ENCODE results near the gene BCAS4. TPM values are rescaled to one million over a fixed set of nuclear protein-coding genes. Genes with fewer than 3 reads are reported as not detected.

BCAS4 gene
- total and polyA plus RNA-seq, 2 experiments from 2014 or later = 22.2 to 24.8 TPM

DNA sequence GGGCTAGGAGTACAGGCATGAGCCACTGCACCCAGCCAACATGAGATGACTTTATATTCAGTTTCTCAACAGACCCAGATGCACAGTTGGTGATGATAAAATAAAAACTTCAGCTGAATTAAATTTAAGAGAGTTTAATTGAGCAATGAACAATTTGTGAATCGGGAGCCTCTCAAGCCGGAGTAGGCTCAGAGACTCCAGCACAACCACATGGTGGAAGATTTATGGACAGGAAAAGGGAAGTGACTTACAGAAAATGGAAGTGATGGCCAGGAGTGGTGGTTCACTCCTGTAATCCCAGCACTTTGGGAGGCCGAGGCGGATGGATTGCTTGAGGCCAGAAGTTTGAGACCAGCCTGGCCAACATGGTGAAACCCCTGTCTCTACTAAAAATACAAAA is 10.4 kb upstream of the BCAS4 start:
- Mint-ChIP-seq H3K27me3 (ENCODE audit: insufficient read depth, low read depth, poor library complexity) (peaks cover 9% of the 10 kb centered on the region), H3K9me3 (peaks cover 18% of the 10 kb centered on the region), H3K27ac (no peak overlapping the region), H3K36me3 (ENCODE audit: low read depth) (peaks cover 4% of the 10 kb centered on the region; the same call in 2 of the 3 replicates), H3K4me3 (no peak overlapping the region), H3K4me1 (no peaks in the 10 kb centered on the region; the same call in 2 of the 3 replicates)
- no peaks in the 10 kb centered on the region for H3K27me3 ChIP-seq (ENCODE audit: insufficient read depth)
- no peak overlapping the region for H3K27ac ChIP-seq (ENCODE audit: low read depth)
- no peaks in the 10 kb centered on the region for H3K9me2 ChIP-seq (ENCODE audit: insufficient read depth)
- H3F3A ChIP-seq (replicated peaks; ENCODE audit: low read depth) = no peaks in the 10 kb centered on the region
- TF ChIP-seq STAT1 (IDR thresholded peaks at IDR 0.05; ENCODE audit: unreplicated experiment) (no peak), POLR2AphosphoS5 (IDR thresholded peaks at IDR 0.05; ENCODE audit: low read depth) (no peak)
- TF ChIP-seq, protein P1, sequence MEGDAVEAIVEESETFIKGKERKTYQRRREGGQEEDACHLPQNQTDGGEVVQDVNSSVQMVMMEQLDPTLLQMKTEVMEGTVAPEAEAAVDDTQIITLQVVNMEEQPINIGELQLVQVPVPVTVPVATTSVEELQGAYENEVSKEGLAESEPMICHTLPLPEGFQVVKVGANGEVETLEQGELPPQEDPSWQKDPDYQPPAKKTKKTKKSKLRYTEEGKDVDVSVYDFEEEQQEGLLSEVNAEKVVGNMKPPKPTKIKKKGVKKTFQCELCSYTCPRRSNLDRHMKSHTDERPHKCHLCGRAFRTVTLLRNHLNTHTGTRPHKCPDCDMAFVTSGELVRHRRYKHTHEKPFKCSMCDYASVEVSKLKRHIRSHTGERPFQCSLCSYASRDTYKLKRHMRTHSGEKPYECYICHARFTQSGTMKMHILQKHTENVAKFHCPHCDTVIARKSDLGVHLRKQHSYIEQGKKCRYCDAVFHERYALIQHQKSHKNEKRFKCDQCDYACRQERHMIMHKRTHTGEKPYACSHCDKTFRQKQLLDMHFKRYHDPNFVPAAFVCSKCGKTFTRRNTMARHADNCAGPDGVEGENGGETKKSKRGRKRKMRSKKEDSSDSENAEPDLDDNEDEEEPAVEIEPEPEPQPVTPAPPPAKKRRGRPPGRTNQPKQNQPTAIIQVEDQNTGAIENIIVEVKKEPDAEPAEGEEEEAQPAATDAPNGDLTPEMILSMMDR (conservative IDR thresholded peaks at IDR 0.05; ENCODE audit: low read depth in 2 of 2) = no peak
- no peaks in the 10 kb centered on the region for H3K4me1 ChIP-seq (ENCODE audit: insufficient read depth)
- H3K36me3 ChIP-seq (ENCODE audit: insufficient read depth) = no peaks in the 10 kb centered on the region
- H3K79me2 ChIP-seq (replicated peaks; ENCODE audit: insufficient read depth) = no peaks in the 10 kb centered on the region
- no peak overlapping the region for H3K4me2 ChIP-seq
- ATAC-seq = no peak
- H2AFZ ChIP-seq = no peak overlapping the region
- no peak overlapping the region for H3K4me3 ChIP-seq
- DNase-seq (ENCODE audit: low spot score) = no peak
- no peaks in the 10 kb centered on the region for H4K20me1 ChIP-seq (replicated peaks; ENCODE audit: insufficient read depth)

DNA sequence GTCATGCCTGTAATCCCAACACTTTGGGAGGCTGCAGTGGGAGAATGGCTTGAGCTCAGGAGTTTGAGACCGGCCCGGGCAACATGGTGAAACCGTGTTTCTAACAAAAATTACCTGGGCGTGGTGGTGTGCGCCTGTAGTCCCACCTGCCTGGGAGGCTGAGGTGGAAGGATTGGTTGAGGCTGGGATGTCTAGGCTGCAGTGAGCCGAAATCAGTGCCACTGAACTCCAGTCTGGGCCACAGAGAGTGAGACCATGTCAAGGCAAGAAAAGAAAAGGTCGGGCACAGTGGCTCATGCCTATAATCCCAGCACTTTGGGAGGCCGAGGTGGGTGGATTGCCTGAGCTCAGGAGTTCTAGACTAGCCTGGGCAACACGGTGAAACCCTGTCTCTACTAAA is 8.2 kb upstream of the BCAS4 start:
- Histone ChIP-seq H3K27me3 (ENCODE audit: insufficient read depth) (no peaks in the 10 kb centered on the region), H3K27ac (ENCODE audit: low read depth) (no peak overlapping the region), H4K20me1 (replicated peaks; ENCODE audit: insufficient read depth) (no peaks in the 10 kb centered on the region), H3K79me2 (replicated peaks; ENCODE audit: insufficient read depth) (no peaks in the 10 kb centered on the region), H3K36me3 (ENCODE audit: insufficient read depth) (no peaks in the 10 kb centered on the region), H3K4me1 (ENCODE audit: insufficient read depth) (peaks cover 12% of the 10 kb centered on the region), H2AFZ (no peak overlapping the region), H3K4me3 (no peak overlapping the region), H3K4me2 (no peak overlapping the region), H3F3A (replicated peaks; ENCODE audit: low read depth) (0 out of 2 replicates have a peak, but pooled peaks cover 2% of the 10 kb centered on the region), H3K9me2 (ENCODE audit: insufficient read depth) (no peaks in the 10 kb centered on the region)
- DNase-seq (ENCODE audit: low spot score) (no peak), ATAC-seq (no peak)
- Mint-ChIP-seq H3K4me1 (peaks cover 7% of the 10 kb centered on the region; the same call in 2 of the 3 replicates), H3K36me3 (ENCODE audit: low read depth) (peaks cover 4% of the 10 kb centered on the region; the same call in 2 of the 3 replicates), H3K4me3 (no peak overlapping the region), H3K27ac (no peak overlapping the region), H3K9me3 (peaks cover 18% of the 10 kb centered on the region), H3K27me3 (ENCODE audit: insufficient read depth, low read depth, poor library complexity) (peaks cover 6% of the 10 kb centered on the region)
- TF ChIP-seq NANOG (IDR thresholded peaks at IDR 0.05; ENCODE audit: borderline replicate concordance) (no peak), JUNB (IDR thresholded peaks at IDR 0.05; ENCODE audit: unreplicated experiment) (no peak)
- TF ChIP-seq, protein P2, sequence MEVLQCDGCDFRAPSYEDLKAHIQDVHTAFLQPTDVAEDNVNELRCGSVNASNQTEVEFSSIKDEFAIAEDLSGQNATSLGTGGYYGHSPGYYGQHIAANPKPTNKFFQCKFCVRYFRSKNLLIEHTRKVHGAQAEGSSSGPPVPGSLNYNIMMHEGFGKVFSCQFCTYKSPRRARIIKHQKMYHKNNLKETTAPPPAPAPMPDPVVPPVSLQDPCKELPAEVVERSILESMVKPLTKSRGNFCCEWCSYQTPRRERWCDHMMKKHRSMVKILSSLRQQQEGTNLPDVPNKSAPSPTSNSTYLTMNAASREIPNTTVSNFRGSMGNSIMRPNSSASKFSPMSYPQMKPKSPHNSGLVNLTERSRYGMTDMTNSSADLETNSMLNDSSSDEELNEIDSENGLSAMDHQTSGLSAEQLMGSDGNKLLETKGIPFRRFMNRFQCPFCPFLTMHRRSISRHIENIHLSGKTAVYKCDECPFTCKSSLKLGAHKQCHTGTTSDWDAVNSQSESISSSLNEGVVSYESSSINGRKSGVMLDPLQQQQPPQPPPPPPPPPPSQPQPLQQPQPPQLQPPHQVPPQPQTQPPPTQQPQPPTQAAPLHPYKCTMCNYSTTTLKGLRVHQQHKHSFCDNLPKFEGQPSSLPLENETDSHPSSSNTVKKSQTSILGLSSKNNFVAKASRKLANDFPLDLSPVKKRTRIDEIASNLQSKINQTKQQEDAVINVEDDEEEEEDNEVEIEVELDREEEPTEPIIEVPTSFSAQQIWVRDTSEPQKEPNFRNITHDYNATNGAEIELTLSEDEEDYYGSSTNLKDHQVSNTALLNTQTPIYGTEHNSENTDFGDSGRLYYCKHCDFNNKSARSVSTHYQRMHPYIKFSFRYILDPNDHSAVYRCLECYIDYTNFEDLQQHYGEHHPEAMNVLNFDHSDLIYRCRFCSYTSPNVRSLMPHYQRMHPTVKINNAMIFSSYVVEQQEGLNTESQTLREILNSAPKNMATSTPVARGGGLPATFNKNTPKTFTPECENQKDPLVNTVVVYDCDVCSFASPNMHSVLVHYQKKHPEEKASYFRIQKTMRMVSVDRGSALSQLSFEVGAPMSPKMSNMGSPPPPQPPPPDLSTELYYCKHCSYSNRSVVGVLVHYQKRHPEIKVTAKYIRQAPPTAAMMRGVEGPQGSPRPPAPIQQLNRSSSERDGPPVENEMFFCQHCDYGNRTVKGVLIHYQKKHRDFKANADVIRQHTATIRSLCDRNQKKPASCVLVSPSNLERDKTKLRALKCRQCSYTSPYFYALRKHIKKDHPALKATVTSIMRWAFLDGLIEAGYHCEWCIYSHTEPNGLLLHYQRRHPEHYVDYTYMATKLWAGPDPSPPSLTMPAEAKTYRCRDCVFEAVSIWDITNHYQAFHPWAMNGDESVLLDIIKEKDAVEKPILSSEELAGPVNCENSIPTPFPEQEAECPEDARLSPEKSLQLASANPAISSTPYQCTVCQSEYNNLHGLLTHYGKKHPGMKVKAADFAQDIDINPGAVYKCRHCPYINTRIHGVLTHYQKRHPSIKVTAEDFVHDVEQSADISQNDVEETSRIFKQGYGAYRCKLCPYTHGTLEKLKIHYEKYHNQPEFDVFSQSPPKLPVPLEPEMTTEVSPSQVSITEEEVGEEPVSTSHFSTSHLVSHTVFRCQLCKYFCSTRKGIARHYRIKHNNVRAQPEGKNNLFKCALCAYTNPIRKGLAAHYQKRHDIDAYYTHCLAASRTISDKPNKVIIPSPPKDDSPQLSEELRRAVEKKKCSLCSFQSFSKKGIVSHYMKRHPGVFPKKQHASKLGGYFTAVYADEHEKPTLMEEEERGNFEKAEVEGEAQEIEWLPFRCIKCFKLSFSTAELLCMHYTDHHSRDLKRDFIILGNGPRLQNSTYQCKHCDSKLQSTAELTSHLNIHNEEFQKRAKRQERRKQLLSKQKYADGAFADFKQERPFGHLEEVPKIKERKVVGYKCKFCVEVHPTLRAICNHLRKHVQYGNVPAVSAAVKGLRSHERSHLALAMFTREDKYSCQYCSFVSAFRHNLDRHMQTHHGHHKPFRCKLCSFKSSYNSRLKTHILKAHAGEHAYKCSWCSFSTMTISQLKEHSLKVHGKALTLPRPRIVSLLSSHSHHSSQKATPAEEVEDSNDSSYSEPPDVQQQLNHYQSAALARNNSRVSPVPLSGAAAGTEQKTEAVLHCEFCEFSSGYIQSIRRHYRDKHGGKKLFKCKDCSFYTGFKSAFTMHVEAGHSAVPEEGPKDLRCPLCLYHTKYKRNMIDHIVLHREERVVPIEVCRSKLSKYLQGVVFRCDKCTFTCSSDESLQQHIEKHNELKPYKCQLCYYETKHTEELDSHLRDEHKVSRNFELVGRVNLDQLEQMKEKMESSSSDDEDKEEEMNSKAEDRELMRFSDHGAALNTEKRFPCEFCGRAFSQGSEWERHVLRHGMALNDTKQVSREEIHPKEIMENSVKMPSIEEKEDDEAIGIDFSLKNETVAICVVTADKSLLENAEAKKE (CRISPR knock-in tag; IDR thresholded peaks at IDR 0.05) = no peak
- TF ChIP-seq, protein P3, sequence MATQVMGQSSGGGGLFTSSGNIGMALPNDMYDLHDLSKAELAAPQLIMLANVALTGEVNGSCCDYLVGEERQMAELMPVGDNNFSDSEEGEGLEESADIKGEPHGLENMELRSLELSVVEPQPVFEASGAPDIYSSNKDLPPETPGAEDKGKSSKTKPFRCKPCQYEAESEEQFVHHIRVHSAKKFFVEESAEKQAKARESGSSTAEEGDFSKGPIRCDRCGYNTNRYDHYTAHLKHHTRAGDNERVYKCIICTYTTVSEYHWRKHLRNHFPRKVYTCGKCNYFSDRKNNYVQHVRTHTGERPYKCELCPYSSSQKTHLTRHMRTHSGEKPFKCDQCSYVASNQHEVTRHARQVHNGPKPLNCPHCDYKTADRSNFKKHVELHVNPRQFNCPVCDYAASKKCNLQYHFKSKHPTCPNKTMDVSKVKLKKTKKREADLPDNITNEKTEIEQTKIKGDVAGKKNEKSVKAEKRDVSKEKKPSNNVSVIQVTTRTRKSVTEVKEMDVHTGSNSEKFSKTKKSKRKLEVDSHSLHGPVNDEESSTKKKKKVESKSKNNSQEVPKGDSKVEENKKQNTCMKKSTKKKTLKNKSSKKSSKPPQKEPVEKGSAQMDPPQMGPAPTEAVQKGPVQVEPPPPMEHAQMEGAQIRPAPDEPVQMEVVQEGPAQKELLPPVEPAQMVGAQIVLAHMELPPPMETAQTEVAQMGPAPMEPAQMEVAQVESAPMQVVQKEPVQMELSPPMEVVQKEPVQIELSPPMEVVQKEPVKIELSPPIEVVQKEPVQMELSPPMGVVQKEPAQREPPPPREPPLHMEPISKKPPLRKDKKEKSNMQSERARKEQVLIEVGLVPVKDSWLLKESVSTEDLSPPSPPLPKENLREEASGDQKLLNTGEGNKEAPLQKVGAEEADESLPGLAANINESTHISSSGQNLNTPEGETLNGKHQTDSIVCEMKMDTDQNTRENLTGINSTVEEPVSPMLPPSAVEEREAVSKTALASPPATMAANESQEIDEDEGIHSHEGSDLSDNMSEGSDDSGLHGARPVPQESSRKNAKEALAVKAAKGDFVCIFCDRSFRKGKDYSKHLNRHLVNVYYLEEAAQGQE (IDR thresholded peaks at IDR 0.05; ENCODE audit: unreplicated experiment) = no peak

Data from GM23338 (cell line).